HFF-Myc (cell line): ENCODE results near the gene MFNG.

ENCODE experiments used
- DNase-seq: peaks from one replicate; pipeline ENCODE4 v3.0.0-alpha.2; 2011; ENCODE audit warnings: low read depth; ENCODE audit errors: extremely low read depth
- H3K4me3 ChIP-seq: replicated peaks from 2 replicates; pipeline ENCODE4 v1.5.1; 2011; ENCODE audit warnings: low read depth, mild to moderate bottlenecking, control low read depth, low read length
- TF ChIP-seq, protein P1 (sequence below): IDR thresholded peaks from 2 replicates; pipeline ENCODE4 v1.5.1; 2012; ENCODE audit warnings: mild to moderate bottlenecking, low read depth, low read length, control low read depth; ENCODE audit errors: missing control alignments

The MFNG gene

DNA sequence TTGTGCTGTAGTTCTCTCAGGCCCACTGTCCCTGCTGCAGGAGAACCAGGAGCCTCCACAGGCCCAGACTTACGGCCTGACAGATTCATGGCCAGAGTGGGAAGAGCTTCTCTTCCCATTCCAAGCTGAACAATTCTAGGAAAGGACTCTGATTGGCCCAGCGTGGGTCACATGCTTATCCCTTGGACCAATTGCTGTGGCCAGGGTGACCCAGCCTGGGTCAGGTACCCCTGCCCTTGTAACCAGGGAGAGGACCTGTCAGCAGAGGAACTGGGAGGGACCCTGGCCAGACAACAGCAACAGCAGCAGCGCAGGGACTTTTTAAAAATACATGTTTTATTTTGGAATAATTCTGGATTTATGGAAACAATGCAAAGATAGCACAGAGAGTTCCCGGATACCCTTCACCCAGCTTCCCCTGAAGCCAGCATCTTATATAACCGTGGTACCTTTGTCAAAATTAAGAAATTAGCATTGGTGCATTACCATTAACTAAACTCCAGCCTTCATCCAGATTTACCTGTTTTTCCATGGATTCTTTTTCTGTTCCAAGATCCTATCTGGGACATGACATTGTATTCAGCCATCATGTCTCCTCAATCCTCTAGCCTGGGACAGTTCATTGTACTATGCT, 50.1 kb downstream of the MFNG start:
- DNase-seq = no peak
- TF ChIP-seq, protein P1, sequence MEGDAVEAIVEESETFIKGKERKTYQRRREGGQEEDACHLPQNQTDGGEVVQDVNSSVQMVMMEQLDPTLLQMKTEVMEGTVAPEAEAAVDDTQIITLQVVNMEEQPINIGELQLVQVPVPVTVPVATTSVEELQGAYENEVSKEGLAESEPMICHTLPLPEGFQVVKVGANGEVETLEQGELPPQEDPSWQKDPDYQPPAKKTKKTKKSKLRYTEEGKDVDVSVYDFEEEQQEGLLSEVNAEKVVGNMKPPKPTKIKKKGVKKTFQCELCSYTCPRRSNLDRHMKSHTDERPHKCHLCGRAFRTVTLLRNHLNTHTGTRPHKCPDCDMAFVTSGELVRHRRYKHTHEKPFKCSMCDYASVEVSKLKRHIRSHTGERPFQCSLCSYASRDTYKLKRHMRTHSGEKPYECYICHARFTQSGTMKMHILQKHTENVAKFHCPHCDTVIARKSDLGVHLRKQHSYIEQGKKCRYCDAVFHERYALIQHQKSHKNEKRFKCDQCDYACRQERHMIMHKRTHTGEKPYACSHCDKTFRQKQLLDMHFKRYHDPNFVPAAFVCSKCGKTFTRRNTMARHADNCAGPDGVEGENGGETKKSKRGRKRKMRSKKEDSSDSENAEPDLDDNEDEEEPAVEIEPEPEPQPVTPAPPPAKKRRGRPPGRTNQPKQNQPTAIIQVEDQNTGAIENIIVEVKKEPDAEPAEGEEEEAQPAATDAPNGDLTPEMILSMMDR = no peak

GRCh38 chr22:37433786-37434185, 52.4 kb downstream of the MFNG start:
- TF ChIP-seq, protein P1 = no peak
- no peak for DNase-seq

More for the DNA sequence above, 50.1 kb downstream of the MFNG start:
- no peak overlapping the region for H3K4me3 ChIP-seq

GRCh38 chr22:37432708-37433054, 53.5 kb downstream of the MFNG start:
- DNase-seq = no peak
- H3K4me3 ChIP-seq = no peak overlapping the region

More at GRCh38 chr22:37433786-37434185, 52.4 kb downstream of the MFNG start:
- no peak overlapping the region for H3K4me3 ChIP-seq

DNA sequence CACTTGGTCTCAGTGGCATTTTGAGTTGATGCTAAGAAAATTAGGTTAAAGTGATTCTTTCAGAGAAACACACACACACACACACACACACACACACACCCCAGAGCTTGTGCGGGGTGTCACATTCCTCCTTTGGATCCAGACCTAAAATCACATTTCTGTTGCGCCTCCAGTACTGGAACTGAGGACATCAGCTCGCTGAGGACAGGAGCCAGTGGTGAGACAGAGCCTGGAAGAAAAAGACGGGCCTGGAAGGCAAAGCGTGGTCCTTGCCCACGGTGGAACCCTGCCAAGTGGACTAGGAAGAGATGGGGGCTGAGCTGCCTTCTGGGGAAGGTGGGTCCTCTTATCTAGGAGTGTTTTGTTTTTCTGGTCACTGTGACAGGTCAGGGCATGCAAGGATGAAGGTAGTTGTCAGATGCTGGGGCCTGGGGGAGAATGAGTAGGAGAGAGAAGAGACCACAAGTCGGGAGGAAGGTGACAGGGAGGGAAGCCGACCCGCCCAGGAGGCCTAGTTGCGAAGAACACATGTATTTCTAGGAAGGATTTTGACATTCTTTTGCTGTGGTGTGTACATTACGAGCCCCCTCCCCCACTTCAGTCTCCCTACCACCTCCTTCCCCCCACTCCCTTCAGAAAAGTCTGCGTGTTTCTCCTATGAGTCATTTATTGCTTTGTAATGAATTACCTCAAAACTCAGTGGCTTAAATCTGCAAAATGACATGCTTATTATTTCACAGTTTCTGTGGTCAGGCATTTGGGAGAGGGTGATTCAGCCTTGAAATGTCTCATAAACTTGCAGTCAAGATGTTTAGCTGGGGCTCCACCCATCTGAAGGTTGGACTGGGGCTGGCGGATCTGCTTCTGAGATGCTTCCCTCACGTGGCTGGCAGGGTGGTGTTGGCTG, 54.1 kb downstream of the MFNG start:
- no peak overlapping the region for H3K4me3 ChIP-seq
- TF ChIP-seq, protein P1 = no peak
- DNase-seq = peak; percentile 100

More at GRCh38 chr22:37432708-37433054, 53.5 kb downstream of the MFNG start:
- TF ChIP-seq, protein P1 = no peak

DNA sequence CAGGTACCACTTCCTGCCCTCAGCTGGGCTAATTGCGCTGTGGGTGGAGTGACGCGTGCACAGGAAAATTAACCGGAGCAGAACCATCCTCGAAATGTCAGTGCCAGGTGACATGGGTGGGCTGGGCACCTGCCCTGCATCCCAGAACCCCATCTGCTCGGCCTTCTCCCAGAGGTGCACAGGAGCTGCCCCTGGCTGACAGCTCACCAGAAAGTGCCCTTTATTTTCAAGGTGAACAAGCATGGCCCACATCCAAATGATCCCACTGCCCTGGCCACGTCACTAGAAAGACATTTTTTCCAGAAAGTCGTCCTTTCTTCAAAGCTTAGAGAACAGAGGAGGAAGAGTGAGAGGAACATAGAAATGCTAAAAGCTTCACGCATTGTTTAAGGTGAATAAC, 54.8 kb downstream of the MFNG start:
- no peak for DNase-seq
- H3K4me3 ChIP-seq = no peak overlapping the region
- TF ChIP-seq, protein P1 = no peak

GRCh38 chr22:37430941-37431340, 55.2 kb downstream of the MFNG start:
- TF ChIP-seq, protein P1 = no peak
- DNase-seq = no peak
- H3K4me3 ChIP-seq = no peak overlapping the region
